HG03039 (cell line): ENCODE data around the gene OPCML.

Experiments used
- ATAC-seq: cut with Tn5 transposase; IDR thresholded peaks from one replicate; pipeline ENCODE4 v1.9.1; 2021; ENCODE audit warnings: mild to moderate bottlenecking, moderate library complexity; ENCODE audit not compliant: unreplicated experiment

OPCML gene

DNA sequence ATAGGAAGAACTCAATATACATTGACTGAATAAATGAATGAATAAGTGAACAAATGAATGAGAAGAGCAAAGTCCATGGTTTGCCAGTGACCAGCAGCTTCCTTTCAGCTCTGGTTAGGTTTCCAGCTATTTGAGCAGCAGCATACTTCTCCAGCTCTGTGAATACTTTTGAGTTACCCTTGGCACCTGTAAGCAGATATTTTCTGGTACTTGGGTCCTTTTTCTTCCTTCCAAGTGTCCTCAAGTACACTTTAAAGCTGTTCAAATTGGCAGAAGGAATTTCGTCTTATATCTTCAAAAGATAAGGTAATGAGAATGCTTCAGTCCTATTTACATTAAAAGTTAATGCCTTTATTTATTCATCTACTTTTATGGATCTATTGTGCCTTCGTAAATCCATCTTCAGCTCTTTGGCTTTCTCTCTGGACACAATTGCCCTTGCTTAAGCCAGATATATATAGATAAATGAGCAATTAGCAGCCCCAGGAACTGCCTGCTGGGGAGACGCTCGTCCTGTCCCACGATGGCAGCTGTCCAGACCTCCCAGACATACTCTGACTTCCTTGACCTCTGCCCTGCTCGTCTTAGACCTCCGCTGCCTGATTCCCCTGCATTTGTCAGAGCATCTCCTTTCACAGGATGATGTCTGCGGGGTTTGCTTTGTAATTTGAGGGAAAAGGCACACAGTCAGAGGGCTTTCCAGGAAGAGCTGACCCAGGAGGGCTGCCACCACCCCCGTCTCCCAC lies 926.3 kb downstream of the OPCML start:
- no peak for ATAC-seq

GRCh38 chr11:132604431-132604830 lies 927.9 kb downstream of the OPCML start:
- ATAC-seq: no peak

DNA sequence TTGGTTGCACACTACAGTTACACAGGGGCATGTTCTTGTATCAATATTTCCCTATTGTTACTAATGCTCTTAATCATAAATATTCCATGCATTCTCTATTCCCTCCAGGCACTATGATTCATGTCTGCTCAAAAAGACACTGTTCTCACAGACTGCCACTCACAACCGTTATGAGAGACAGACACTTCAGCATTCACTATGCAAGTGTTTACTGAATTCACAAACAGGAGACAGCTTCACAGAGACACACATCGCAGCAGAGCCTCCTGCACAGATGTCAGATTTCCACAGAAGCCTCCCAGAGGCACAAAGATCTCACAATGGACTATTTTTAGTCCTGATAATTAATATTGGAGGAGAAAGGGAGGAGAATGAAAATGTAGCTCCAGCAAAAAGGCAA lies 930.4 kb downstream of the OPCML start:
- ATAC-seq: no peak

- no peak for ATAC-seq
Observed at GRCh38 chr11:132595711-132596134, 936.6 kb downstream of the OPCML start.

DNA sequence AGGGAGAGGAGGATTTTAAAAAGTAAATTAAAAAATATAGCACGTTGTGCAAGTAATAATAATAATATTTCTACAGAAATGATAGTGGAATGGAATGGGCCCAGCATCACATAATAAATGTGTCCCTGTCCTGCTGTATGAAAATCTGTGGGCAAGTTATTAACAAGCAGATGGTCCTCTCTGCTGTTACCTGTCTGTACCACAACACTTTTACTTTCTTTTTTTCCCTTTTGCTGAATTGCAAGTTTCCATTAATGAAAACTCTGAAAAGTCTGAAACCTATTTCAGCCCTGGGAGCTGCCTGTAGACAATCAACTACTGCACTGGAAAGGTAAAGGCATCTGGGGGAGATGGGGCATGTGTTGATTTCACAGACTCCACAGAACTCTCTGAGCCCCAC lies 937.1 kb downstream of the OPCML start:
- ATAC-seq: no peak

DNA sequence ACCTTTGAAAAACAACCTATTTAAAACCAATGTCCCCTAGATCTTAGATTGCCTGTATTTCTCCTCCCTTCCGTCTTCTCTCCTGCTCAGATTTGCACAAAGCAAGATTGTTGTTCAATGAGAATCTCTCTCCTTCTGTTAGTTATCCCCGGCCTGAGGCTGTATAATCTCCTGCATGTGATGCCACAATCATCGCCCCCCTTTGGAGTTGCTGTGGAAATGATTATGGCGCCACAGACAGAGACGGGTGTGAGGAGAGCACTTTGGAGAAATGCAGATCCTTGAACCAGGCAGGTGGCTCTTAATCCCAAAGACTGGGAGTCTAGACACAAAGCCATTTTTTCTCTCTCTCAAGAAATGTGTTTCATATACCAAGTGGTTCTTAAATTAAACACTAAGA lies 941.3 kb downstream of the OPCML start:
- ATAC-seq: no peak

- no peak for ATAC-seq
Observed at GRCh38 chr11:132590554-132590953, 941.7 kb downstream of the OPCML start.

GRCh38 chr11:132589791-132590190 lies 942.5 kb downstream of the OPCML start:
- ATAC-seq: no peak

- ATAC-seq: no peak
Observed at GRCh38 chr11:132588366-132588765, 943.9 kb downstream of the OPCML start.

DNA sequence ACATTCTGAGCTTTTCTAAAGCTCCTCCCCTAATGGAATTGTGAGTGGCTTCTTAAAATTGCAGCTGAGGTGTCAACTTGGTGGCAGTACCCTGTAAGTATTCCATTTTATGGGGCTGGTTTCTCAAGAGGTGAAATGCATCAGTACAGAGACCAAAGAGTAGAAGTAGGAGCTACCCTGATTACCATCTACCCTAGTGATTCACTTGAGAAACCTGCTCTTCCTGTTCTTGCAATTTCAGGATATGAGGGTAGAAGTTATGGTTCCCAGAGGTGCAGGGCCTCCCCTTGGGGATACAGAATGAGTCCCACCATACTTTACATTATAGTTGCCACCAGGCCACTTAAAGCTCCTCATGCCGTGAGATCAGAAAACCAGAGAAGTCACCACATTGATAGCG lies 944.6 kb downstream of the OPCML start:
- ATAC-seq: no peak

DNA sequence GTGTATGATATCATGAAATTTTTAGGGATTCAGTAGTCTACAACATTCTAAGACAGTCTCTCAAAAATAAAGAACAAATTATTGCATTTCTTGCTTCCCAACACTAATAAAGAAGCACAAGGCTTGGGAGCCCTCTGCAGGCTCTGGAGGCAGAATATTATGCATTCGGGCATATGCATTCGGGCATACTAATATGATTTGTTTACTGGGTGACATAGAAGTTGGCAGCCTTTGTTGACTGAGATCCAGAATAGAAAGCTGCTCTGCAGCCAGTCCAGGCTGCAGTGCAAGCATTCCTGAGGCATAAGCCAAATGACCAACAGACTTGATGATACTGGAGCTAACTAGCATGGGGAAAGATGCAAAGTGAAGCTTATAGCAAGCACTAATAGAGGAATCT lies 945.5 kb downstream of the OPCML start:
- no peak for ATAC-seq

DNA sequence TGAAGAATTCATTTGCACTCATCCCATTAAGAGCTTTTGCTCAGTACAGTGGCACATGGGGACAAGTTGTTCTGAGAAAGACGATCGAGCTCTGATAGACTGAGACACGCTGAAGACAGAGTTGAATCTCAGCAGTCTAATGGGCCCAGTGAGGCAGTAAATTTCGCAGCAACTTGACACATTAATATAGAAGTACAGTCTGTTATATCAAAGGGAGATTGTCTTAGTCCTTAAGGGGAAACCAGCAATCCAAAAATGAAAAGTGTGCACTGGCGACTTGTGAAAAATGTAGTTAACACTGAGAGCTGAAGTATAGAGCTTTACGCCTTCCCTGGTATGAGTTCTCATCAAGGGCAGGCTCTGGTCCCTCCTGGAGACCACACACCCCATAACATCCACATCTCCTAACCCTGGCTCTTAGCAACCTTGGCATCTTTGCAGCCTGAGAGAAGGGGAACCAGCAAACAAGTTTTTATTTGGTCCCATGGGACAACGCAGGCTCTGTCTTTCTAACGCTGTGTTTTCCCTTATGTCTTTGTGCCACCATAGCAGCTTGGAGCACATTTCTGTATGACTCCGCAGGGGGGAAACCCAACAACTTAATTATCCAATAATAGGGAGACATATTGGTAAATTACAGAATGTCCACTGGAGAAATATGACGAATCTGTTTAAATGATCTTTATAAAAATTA lies 952.5 kb downstream of the OPCML start:
- no peak for ATAC-seq

GRCh38 chr11:132579136-132579535 lies 953.2 kb downstream of the OPCML start:
- ATAC-seq: no peak

DNA sequence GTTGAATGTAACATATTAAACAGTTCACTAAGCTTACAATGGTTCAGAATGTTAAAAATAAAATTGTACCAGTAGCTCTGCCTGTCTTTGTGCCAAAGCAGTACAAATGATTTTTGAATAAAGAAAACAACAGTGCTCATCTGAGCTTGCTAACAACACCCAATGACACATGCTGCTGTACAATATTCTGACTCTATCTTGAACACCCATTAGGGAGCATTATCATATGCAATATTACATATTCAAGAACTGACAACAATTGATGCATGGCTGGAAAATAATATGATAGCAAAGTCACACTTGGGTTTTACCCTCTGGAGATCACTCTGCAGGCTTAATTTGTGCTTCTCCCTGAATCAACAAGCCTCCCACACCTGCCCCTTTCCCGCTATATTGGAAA lies 953.7 kb downstream of the OPCML start:
- no peak for ATAC-seq

DNA sequence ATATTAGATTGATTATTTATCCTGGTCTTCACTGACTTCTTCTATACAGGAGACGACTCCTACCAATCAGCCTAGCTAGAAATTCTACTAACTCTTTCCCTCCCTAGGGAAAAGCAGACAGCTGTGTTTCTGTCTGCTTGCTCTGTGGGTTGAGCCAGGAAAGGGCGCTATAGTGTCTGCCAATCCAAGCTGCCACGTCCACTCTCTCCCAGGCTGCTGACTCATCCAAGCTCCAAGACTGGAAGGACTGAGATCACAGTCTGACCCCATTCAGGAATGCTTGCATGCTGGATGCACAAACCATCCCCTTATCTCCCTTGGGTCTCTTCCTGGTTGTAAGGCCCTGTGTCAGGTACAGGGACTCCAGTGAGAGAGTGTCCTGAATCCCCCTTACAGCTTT lies 955.6 kb downstream of the OPCML start:
- ATAC-seq: no peak

DNA sequence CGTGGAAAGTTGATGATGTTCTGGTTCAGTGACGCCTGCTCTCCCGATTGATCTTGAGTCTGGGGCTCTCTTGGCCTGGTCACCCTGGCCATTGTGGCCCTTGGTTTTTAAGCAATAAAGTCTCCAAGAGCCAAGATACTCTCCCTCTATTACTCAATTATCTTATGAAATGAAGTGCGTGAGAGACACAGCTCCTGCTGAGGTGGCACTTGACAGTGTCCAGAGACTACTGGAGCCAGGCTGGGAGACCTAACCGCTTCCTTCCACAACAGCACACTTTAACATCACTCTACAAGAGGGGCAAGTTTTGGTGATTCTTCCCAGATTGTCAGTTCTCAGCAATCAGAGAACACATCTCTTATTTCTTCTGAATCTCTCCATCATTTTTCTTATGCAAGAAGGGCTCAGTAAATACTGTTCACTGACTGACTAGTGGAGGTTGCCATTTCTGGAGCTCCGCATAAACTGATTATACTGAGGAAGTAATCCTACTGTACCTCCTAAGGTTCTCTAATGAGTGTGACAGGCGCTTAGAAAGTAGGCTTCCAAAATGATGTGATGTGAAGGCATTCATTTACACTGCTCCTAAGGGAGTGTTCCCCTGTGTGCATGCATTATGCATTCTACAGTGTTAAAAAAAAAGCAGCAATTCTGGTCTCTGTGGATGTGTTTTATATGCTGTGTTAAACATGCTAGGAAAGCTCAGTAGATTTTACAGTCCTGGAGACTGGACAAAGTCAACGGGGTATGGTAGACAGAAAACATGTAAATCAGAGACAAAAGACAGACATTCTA lies 968.0 kb downstream of the OPCML start:
- ATAC-seq: no peak

DNA sequence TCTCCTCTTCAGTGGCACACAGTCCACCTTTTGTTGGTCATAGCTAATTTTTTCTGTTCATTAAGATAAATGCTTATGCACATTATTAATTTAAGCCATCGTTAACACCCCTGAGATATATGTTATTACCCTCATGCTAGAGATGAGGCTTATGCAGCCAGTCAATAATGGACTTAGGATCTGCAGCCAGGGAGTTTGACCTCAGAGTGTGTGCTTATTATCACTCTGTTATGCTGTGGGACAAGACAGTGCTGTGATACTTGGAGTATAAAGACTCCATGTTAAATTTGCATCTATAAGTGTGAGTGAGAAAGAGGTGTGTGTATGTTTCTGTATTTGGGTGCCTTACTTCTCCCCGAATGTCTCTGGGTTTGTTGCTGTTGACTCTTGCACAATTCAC lies 969.3 kb downstream of the OPCML start:
- no peak for ATAC-seq

GRCh38 chr11:132561937-132562336 lies 970.4 kb downstream of the OPCML start:
- ATAC-seq: no peak

- no peak for ATAC-seq
Observed at GRCh38 chr11:132559331-132560036, 972.8 kb downstream of the OPCML start.

- no peak for ATAC-seq
Observed at GRCh38 chr11:132556316-132556715, 976.0 kb downstream of the OPCML start.

- ATAC-seq: no peak
Observed at GRCh38 chr11:132555617-132556016, 976.7 kb downstream of the OPCML start.
